BJ (cell line): ENCODE data around the gene WT1. TPM values are rescaled to one million over a fixed set of nuclear protein-coding genes. Genes with fewer than 3 reads are reported as not detected.

ENCODE experiments used
- CTCF ChIA-PET: fragments of 350-600 bp; formaldehyde crosslinking; extraction: SDS; loops from one replicate; lab custom pipeline; 2021; ENCODE audit warnings: antibody characterized with exemption, inconsistent platforms; lab: Yijun Ruan, JAX
- POLR2A ChIA-PET: fragments of 300-600 bp; sonication (Branson Sonifier 250); formaldehyde crosslinking; extraction: SDS; loops from one replicate; lab custom pipeline; 2021; ENCODE audit warnings: antibody characterized with exemption; lab: Charles Lee
- DNase-seq: peaks from one replicate; pipeline ENCODE4 v3.0.0-alpha.2; 2011; ENCODE audit warnings: low read depth
- H3K27me3 ChIP-seq: 2 replicates; pipeline ENCODE4 v1.6.0; 2011; ENCODE audit warnings: low read length; ENCODE audit not compliant: control insufficient read depth, insufficient read depth
- H3K36me3 ChIP-seq: 2 replicates; pipeline ENCODE4 v1.5.1; 2011; ENCODE audit warnings: low read length; ENCODE audit not compliant: control insufficient read depth, insufficient read depth
- H3K4me3 ChIP-seq: 2 replicates; pipeline ENCODE4 v1.5.1; 2011; ENCODE audit warnings: low read depth, mild to moderate bottlenecking, control low read depth, low read length
- polyA plus RNA-seq: library from polyadenylated mRNA; depleted of rRNA; stranded (reverse); fragments of >200 nt; gene quantifications from 2 replicates; pipeline ENCODE4 v1.2.3, GENCODE V29; 2011
- TF ChIP-seq, protein P1 (sequence below): IDR thresholded peaks from 2 replicates; pipeline ENCODE4 v1.5.1; 2011; ENCODE audit warnings: low read depth, mild to moderate bottlenecking, control low read depth, inconsistent platforms, low read length, moderate library complexity; ENCODE audit not compliant: insufficient read depth

The WT1 gene
- polyA plus RNA-seq, 1 experiment: not detected

DNA sequence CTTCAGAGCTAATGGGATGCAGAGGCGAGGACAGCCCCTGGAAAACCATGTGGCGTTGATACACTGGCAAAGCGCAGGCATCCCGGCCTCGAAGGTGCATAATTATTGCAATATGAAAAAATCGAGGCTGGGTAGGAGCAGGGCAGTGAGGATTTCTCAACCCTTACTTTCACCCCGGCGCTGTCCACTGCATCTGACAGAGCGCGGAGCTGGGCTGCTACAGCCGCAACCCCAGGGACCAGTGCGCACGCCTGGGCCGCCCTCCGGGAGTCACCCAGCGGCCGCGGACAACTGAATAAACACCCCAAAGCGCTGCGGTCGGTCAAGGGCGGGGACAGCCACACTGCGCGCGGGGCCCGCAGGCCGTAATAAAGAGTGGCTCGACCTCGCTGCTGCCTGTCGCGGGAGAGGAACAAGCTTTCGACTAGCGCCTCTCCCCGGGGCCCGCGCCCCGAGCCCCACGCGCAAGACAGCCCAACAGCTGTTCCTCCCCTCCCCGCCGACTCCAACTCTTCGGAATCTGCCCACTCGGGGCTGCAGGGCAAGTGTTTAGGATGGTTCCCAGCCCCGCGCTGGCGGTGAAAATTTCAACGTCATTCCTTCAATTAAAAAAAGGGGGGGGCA lies 3.6 kb upstream of the WT1 start:
- DNase-seq: no peak
- ChIA-PET POLR2A (no interaction called here), CTCF (interaction anchor here (1.1 kb wide), 1 partner anchor 1735 kb away, joined by 3 read pairs; no protein-coding TSS in a partner anchor)
- Histone ChIP-seq H3K36me3 (no peaks in the 10 kb centered on the region), H3K4me3 (no peak overlapping the region), H3K27me3 (peaks cover 47% of the 10 kb centered on the region)
- TF ChIP-seq, protein P1, sequence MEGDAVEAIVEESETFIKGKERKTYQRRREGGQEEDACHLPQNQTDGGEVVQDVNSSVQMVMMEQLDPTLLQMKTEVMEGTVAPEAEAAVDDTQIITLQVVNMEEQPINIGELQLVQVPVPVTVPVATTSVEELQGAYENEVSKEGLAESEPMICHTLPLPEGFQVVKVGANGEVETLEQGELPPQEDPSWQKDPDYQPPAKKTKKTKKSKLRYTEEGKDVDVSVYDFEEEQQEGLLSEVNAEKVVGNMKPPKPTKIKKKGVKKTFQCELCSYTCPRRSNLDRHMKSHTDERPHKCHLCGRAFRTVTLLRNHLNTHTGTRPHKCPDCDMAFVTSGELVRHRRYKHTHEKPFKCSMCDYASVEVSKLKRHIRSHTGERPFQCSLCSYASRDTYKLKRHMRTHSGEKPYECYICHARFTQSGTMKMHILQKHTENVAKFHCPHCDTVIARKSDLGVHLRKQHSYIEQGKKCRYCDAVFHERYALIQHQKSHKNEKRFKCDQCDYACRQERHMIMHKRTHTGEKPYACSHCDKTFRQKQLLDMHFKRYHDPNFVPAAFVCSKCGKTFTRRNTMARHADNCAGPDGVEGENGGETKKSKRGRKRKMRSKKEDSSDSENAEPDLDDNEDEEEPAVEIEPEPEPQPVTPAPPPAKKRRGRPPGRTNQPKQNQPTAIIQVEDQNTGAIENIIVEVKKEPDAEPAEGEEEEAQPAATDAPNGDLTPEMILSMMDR: no peak

- Histone ChIP-seq H3K4me3 (no peak overlapping the region), H3K27me3 (peaks cover 53% of the 10 kb centered on the region), H3K36me3 (no peaks in the 10 kb centered on the region)
- DNase-seq: no peak
- ChIA-PET POLR2A (no interaction called here), CTCF (interaction anchor here (1.1 kb wide), 1 partner anchor 1736 kb away, joined by 3 read pairs; no protein-coding TSS in a partner anchor)
- TF ChIP-seq, protein P1: no peak
Measured at GRCh38 chr11:32438346-32438865, 3.1 kb upstream of the WT1 start.

DNA sequence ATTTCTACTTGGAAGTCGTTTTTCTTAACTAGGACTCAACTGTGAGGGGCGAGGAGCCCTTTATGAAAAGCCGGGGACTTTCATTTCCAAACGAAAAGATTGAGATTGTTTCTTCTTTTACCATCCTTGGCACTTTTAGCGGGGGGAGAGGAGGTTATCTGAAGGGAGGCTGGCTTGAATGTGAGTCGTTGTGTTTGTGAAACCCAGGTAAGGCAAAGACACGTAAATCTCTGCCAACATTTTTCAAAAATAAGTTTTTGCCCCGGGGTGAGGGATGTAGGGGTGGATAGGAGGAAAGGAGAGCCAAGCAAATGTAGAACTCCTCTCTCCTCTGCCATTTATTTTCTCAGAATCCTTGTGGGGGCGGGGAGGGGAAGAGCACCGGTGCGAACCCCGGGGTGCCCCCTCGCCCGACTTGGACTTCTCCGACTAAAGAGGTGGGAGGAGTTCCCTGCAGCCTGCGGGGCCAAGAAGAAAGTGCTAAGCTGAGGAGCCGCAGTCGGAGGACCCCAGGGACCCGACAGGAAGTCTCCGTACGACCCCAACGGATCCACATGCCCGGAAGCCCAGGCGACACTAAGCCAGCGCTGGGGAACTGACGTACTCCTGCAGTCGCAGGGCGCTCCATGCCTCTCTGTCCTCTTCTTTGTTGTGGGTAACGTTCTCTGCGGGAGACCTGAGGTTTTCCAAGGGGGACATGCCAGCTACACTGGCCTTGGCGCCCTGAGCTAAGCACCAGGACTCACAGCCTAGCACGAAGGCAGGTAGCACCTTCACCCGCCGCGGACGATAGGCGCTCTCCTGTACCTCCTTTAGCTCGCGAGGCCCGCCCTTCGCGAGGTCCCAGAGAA lies 2.4 kb upstream of the WT1 start:
- DNase-seq: no peak
- TF ChIP-seq, protein P1: no peak
- Histone ChIP-seq H3K4me3 (no peak overlapping the region), H3K36me3 (no peaks in the 10 kb centered on the region), H3K27me3 (peaks cover 59% of the 10 kb centered on the region)
- ChIA-PET CTCF (no interaction called here), POLR2A (no interaction called here)

DNA sequence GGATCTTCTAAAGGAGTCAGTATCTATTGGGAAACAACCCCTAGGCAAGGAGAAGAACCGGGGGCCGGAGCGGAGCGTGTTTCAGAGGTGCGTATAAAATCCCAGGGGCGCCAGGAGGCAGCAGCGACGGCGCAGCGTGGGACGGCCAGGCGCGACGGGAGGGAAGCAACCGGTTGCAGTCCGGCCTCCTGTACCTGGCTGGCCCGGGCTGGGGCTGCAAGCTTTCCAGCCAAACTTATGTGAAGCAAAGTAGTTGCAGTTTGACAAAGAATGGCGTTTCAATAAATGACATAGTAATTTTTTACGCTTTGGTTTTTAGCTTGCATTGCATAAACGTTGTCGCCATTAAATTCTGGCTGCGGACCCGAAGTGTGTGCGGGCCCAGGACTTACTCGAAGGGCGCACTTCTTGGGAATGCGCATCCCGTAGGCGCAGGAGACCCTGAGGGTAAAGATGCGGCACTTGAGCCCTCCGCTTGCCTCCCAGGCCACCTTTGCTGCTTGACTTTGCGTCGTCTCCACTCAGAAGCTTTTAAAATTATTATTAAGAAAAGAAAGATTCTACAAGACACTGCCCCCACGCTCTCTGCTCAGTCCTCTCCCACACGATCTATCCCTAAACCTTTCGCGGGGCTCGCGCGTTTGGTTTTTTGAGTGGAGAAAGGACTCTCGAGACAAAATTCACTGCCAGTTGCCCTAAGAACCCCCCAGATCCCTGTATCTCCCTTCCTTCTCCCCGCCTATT lies 1.6 kb upstream of the WT1 start:
- ChIA-PET CTCF (no interaction called here), POLR2A (no interaction called here)
- no peak for DNase-seq
- Histone ChIP-seq H3K27me3 (peaks cover 64% of the 10 kb centered on the region), H3K4me3 (no peak overlapping the region), H3K36me3 (no peaks in the 10 kb centered on the region)
- TF ChIP-seq, protein P1: no peak
